SKM-1 (cell line): ENCODE measurements around the gene AATK.

Source experiments
- DNase-seq: peaks from one replicate; lab custom pipeline; 2025; ENCODE audit not compliant: unreplicated experiment; lab: John Stamatoyannopoulos, UW

AATK gene

GRCh38 chr17:81073967-81074839, 91.8 kb downstream of the AATK start:
- DNase-seq: no peak

GRCh38 chr17:81071761-81072741, 94.0 kb downstream of the AATK start:
- no peak for DNase-seq

GRCh38 chr17:81070541-81071246, 95.3 kb downstream of the AATK start:
- DNase-seq: no peak

- DNase-seq: no peak
Measured at GRCh38 chr17:81069135-81069645, 96.8 kb downstream of the AATK start.

- DNase-seq: no peak
Measured at GRCh38 chr17:81068411-81069134, 97.4 kb downstream of the AATK start.

GRCh38 chr17:81067391-81067811, 98.6 kb downstream of the AATK start:
- DNase-seq: no peak
